Lower lobe of right lung (tissue), 2 donors: Measurements from ENCODE around the gene GRID1. TPM values are rescaled to one million over a fixed set of nuclear protein-coding genes. Genes with fewer than 3 reads are reported as not detected.

ENCODE experiments used
- ATAC-seq, 2 donors: fragments of 200-7000 bp; cut with Tn5 transposase; one replicate each; pipeline ENCODE4 v1.9.1; 2020 to 2022; ENCODE audit warnings: mild to moderate bottlenecking in 2 of 2, moderate library complexity in 2 of 2
- DNase-seq: peaks from one replicate; pipeline ENCODE4 v3.0.0-alpha.2; 2020
- H3K27ac ChIP-seq: fragments of 200-600 bp; one replicate; pipeline ENCODE4 v1.8.0; 2022
- H3K27me3 ChIP-seq: fragments of 200-600 bp; one replicate; pipeline ENCODE4 v1.8.0; 2022; ENCODE audit warnings: low read depth
- H3K36me3 ChIP-seq: fragments of 200-600 bp; one replicate; pipeline ENCODE4 v1.8.0; 2022; ENCODE audit warnings: mild to moderate bottlenecking
- H3K4me1 ChIP-seq: fragments of 200-600 bp; one replicate; pipeline ENCODE4 v1.8.0; 2022
- H3K4me3 ChIP-seq: fragments of 200-600 bp; one replicate; pipeline ENCODE4 v1.8.0; 2022; ENCODE audit warnings: mild to moderate bottlenecking
- H3K9me3 ChIP-seq: fragments of 200-600 bp; one replicate; pipeline ENCODE4 v1.8.0; 2022
- intact Hi-C: fragments of 100-400 bp; cut with DNase I; formaldehyde crosslinking; loops from one replicate; pipeline ENCODE4 v1.11.0; 2022
- total RNA-seq: library from RNA; stranded (reverse); fragmentation: NEBNext Ultra II Directional; extraction: Animal tissue kit (Norgen Biotek cat#: 25700); gene quantifications from one replicate; pipeline ENCODE4 v1.2.1, GENCODE V29; 2021
- TF ChIP-seq, protein P1 (sequence below): fragments of 200-600 bp; IDR thresholded peaks from one replicate; pipeline ENCODE4 v1.8.0; 2022; ENCODE audit warnings: antibody characterized with exemption, mild to moderate bottlenecking
- donor health status: DM: no; HTN: yes; CAD: no; lungs with severe emphysema.

Gene GRID1
- total RNA-seq, 1 donor from 2014 or later, result 2.5 TPM

DNA sequence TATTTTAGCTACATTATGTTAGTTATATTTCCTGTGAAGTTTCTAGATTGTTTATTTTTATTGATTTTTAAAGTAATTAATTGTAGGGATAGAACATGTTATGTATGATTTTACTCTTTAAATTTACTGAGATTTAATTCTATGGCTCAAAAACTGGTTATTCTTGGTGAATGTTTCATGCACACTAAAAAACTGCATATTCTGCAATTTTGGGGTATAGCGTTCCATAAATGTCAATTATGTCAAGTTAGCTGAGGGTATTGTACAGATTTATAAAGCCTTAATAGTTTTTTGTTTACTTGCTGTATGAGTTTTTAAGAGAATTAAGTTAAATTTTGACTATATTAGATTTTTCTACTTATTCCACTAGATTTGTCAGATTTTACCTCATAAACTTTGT, 669.7 kb downstream of the GRID1 start:
- intact Hi-C loops, result no loop called here
- Histone ChIP-seq H3K9me3 (no peaks in the 10 kb centered on the region), H3K27me3 (no peaks in the 10 kb centered on the region), H3K36me3 (no peaks in the 10 kb centered on the region), H3K4me1 (no peaks in the 10 kb centered on the region), H3K4me3 (no peak overlapping the region), H3K27ac (no peak overlapping the region)
- no peak for ATAC-seq
- DNase-seq, result no peak
- TF ChIP-seq, protein P1, sequence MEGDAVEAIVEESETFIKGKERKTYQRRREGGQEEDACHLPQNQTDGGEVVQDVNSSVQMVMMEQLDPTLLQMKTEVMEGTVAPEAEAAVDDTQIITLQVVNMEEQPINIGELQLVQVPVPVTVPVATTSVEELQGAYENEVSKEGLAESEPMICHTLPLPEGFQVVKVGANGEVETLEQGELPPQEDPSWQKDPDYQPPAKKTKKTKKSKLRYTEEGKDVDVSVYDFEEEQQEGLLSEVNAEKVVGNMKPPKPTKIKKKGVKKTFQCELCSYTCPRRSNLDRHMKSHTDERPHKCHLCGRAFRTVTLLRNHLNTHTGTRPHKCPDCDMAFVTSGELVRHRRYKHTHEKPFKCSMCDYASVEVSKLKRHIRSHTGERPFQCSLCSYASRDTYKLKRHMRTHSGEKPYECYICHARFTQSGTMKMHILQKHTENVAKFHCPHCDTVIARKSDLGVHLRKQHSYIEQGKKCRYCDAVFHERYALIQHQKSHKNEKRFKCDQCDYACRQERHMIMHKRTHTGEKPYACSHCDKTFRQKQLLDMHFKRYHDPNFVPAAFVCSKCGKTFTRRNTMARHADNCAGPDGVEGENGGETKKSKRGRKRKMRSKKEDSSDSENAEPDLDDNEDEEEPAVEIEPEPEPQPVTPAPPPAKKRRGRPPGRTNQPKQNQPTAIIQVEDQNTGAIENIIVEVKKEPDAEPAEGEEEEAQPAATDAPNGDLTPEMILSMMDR, result no peak

DNA sequence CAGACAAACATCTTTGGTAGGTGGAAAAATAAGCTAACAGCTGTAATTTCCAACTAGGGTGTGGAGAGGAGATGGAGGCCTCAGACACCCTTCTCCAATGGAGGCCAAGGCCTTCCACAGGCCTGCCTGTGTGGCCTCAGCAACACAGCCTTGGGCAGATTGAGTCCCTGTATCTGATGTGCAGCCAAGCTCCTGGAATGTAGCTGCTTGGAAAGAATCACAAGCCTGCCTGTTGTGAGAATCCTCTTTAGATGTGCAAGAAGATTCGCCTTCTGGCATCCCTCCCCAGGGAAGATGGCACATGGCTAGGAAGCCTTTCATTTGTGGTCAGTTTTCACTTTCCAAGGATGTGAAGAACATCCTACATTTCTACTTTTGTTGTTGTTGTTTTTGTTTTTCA, 684.0 kb downstream of the GRID1 start:
- Histone ChIP-seq H3K9me3 (no peaks in the 10 kb centered on the region), H3K27ac (no peak overlapping the region), H3K36me3 (no peaks in the 10 kb centered on the region), H3K27me3 (no peaks in the 10 kb centered on the region), H3K4me3 (no peak overlapping the region), H3K4me1 (no peaks in the 10 kb centered on the region)
- intact Hi-C loops, result no loop called here
- ATAC-seq, result no peak
- no peak for DNase-seq
- TF ChIP-seq, protein P1, result no peak

DNA sequence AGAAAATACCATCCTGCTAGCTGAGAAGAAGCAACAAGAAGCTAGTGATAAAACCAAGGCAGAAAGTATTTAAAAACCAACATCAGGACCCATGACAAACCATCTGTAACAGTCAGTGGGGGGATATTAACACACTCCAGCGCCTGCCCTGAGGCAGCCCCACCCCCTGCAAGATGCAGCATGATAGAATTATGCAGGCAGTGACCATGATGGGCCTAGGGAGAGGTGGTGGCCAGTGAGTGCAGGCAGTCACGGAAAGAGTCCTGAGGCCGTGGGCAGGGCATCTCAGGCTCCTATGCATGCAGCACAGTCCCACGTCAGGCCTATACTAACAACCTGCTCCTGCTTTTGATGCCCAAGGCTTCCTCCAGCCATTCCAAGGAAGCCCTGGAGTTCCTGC, 686.9 kb downstream of the GRID1 start:
- Histone ChIP-seq H3K4me3 (no peak overlapping the region), H3K9me3 (no peaks in the 10 kb centered on the region), H3K4me1 (no peaks in the 10 kb centered on the region), H3K36me3 (no peaks in the 10 kb centered on the region), H3K27me3 (no peaks in the 10 kb centered on the region), H3K27ac (no peak overlapping the region)
- ATAC-seq, result no peak
- intact Hi-C loops, result no loop called here
- no peak for DNase-seq
- TF ChIP-seq, protein P1, result no peak

DNA sequence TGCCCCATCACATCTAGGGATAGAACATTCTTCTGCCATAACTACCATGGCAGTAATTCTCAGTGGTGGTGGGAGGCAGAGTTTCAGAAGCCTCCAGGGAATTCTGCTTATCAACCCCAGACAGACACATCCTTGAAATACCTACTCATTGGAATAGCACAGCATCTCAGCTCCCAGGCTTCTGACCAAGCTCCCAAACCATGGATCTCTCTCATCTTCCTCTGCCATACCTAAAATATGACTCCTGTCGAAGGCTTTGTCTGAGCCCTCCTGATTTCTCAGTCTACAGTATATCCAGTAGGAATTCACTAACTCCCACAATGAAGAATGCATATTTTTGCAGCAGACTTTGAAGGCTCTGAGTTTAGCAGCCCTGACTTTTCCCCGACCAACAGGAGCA, 687.5 kb downstream of the GRID1 start:
- Histone ChIP-seq H3K36me3 (no peaks in the 10 kb centered on the region), H3K4me1 (no peaks in the 10 kb centered on the region), H3K27me3 (no peaks in the 10 kb centered on the region), H3K27ac (no peak overlapping the region), H3K9me3 (no peaks in the 10 kb centered on the region), H3K4me3 (no peak overlapping the region)
- DNase-seq (no peak), ATAC-seq (no peak)
- intact Hi-C loops, result no loop called here
- TF ChIP-seq, protein P1, result no peak

DNA sequence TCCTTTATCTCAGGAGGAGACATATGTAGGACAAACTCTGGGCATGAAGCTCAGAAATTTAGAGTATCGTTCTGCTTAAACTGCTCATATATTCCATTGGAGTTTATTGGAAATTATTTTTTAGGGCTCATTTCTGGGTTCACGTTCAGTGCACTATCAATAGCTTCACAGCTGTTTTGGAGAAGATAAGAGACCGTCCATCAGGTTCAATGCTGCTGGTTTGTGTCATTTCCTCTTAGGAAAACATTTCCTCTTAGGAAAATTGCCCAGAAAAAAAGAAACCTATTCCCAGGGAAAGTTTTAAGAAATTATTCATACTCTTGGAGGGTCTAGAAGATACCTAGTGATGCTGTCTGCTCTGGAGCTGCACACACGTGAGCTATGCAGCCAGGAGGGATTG, 691.7 kb downstream of the GRID1 start:
- TF ChIP-seq, protein P1, result no peak
- Histone ChIP-seq H3K4me1 (no peaks in the 10 kb centered on the region), H3K27ac (no peak overlapping the region), H3K36me3 (no peaks in the 10 kb centered on the region), H3K4me3 (no peak overlapping the region), H3K27me3 (no peaks in the 10 kb centered on the region), H3K9me3 (no peaks in the 10 kb centered on the region)
- intact Hi-C loops, result no loop called here
- DNase-seq, result no peak
- no peak for ATAC-seq

DNA sequence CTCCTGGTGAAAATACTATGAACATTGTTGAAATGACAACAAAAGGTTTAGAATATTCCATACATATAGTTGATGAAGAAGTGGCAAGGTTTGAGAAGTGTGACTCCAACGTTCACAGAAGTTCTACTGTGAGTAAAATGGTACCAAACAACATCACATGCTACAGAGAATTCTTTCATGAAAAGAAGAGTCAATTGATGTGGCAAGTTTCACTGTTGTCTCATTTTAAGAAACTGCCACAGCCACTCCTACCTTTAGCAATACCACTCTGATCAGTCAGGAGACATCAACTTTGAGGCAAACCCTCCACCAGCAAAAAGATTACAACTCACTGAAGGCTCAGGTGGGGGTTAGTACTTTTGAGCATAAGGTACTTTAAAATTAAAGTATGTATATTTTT, 693.3 kb downstream of the GRID1 start:
- H3K4me3 ChIP-seq, result no peak overlapping the region
- intact Hi-C loops, result no loop called here
- no peaks in the 10 kb centered on the region for H3K4me1 ChIP-seq
- H3K9me3 ChIP-seq, result no peaks in the 10 kb centered on the region
- no peak overlapping the region for H3K27ac ChIP-seq
- TF ChIP-seq, protein P1, result no peak
- H3K36me3 ChIP-seq, result no peaks in the 10 kb centered on the region
- H3K27me3 ChIP-seq, result no peaks in the 10 kb centered on the region
- ATAC-seq (no peak), DNase-seq (no peak)
